ENCODE data around the gene PXDC1. TPM values are rescaled to one million over a fixed set of nuclear protein-coding genes. Genes with fewer than 3 reads are reported as not detected.

PXDC1 gene
- total RNA-seq, 6 experiments from 2014 or later = 63.1 to 97.5 (median 72.8) TPM

DNA sequence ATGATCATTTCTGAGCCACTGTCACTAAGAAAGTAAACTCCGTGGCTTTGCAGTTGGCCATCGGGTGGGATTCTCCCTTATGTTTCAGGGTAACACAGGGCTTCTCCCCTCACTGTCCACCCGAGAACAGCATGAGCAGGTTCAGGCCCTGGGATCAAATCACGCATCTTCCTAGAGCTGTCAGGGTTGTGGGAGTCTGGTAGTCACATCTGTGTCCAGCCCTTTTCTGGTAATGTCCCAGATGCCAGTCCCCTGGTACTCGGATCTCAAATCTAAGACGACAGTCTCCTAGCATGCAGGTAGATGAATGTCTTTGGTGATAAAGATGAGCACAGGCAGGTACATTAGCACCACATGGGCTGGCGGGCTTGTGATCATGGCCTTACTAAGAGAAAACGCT is 4.8 kb downstream of the PXDC1 start:
- Mint-ChIP-seq H3K9me3 (no peaks in the 10 kb centered on the region), H3K4me3 (no peak overlapping the region), H3K4me1 (ENCODE audit: low read depth) (peaks cover 74% of the 10 kb centered on the region), H3K27ac (peak overlapping the region; percentile 64), H3K36me3 (ENCODE audit: low read depth) (peaks cover 27% of the 10 kb centered on the region), H3K27me3 (ENCODE audit: insufficient read depth) (peaks cover 9% of the 10 kb centered on the region)
- TF ChIP-seq, protein P1, sequence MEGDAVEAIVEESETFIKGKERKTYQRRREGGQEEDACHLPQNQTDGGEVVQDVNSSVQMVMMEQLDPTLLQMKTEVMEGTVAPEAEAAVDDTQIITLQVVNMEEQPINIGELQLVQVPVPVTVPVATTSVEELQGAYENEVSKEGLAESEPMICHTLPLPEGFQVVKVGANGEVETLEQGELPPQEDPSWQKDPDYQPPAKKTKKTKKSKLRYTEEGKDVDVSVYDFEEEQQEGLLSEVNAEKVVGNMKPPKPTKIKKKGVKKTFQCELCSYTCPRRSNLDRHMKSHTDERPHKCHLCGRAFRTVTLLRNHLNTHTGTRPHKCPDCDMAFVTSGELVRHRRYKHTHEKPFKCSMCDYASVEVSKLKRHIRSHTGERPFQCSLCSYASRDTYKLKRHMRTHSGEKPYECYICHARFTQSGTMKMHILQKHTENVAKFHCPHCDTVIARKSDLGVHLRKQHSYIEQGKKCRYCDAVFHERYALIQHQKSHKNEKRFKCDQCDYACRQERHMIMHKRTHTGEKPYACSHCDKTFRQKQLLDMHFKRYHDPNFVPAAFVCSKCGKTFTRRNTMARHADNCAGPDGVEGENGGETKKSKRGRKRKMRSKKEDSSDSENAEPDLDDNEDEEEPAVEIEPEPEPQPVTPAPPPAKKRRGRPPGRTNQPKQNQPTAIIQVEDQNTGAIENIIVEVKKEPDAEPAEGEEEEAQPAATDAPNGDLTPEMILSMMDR (IDR thresholded peaks at IDR 0.05) = no peak
- no peak for DNase-seq

DNA sequence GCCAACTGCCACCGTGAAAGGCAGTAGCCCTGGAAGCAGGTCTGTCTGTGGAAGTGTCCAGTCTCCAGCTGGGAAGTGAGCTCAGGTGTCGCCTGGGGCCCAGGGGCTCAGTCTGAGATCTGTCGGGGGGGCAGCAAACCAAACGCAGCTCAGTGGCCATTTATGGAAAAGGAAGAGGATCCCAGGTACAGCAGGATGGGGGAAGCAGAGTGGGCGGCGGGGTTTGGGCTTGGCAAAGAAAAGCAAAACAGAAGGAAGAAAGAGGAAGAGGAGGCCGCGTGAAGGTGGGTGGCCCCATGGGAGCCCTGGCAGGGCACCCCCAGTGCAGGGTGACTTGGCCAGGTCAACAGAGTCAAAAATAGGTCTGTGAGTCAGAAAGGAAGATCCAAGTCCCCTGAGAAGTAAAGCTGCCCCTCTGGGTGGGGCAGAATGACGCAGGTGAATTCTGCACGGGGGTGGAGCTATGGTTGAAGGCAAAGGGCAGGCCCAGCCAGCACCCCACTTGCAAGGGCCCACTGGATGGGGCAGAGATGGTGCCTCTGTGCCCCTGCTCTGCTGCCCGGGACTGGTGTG is 5.3 kb downstream of the PXDC1 start:
- Mint-ChIP-seq H3K9me3 (no peaks in the 10 kb centered on the region), H3K36me3 (ENCODE audit: low read depth) (peaks cover 27% of the 10 kb centered on the region), H3K4me1 (ENCODE audit: low read depth) (peaks cover 78% of the 10 kb centered on the region), H3K4me3 (peak overlapping the region; percentile 41; the same call in 1 of the 2 replicates), H3K27ac (peak overlapping the region; percentile 64), H3K27me3 (ENCODE audit: insufficient read depth) (peaks cover 9% of the 10 kb centered on the region)
- no peak for DNase-seq
- TF ChIP-seq, protein P1 (IDR thresholded peaks at IDR 0.05) = no peak

DNA sequence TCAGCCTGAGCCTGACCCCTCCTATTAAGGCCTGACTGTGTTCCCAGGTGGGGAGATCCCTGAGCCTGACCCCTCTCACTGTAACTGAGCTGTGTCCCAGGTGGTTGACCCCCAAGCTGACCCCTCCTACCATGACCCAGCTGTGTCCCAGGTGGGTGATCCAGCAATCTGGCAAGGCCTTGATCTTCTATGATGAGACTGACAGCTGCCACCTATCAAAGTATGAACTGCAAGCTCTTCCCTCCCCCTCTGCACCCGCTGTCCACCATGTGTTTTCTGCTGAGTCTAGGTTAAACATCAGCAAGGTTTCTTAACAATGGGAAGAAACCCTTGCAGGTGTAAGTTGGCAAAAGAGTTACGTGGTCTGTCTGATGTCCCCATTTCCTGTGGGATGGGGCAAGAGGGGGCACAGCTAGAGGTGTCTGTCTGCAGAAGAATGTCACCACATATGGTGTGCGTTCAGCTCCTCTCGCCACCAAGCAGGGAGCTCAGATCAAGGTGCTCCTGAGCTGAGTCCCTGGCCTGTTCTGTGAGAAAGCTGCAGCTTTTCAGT is 5.9 kb downstream of the PXDC1 start:
- H3K27me3 Mint-ChIP-seq (ENCODE audit: insufficient read depth) = peaks cover 12% of the 10 kb centered on the region
- peak overlapping the region; percentile 41; the same call in 1 of the 2 replicates for H3K4me3 Mint-ChIP-seq

DNA sequence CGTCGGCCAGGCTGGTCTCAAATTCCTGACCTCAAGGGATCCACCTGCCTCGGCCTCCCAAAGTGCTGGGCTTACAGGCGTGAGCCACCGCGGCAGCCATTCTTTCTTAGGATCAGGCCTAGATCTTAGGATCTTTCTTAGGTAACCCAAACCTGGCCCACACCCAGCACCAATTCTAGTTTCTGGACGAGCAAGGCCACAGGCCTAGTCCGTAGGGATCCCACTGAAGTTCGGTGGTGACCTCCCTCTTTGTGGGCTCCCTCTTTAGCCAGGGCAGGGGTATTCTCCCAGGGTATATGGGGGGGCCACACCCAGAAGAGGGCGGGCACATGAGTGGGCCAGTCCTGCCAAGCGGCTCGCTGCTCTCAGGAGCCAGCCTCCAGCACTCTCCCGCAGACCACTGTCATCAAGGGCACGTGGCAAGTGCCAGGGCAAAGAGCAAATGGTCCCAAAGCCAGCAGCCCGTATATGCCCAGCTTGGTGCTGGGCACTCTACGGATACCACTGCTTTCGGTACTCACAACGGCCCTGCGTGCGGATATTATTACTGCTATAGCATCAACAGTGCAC is 6.5 kb downstream of the PXDC1 start:
- DNase-seq = no peak
- no peak overlapping the region for H3K27ac Mint-ChIP-seq
- peaks cover 31% of the 10 kb centered on the region for H3K36me3 Mint-ChIP-seq (ENCODE audit: low read depth)
- no peak overlapping the region for H3K4me3 Mint-ChIP-seq
- TF ChIP-seq, protein P1 (IDR thresholded peaks at IDR 0.05) = no peak
- no peaks in the 10 kb centered on the region for H3K9me3 Mint-ChIP-seq
- H3K4me1 Mint-ChIP-seq (ENCODE audit: low read depth) = peaks cover 89% of the 10 kb centered on the region
- H3K27me3 Mint-ChIP-seq (ENCODE audit: insufficient read depth) = peaks cover 12% of the 10 kb centered on the region

More for the DNA sequence above, 5.9 kb downstream of the PXDC1 start:
- no peaks in the 10 kb centered on the region for H3K9me3 Mint-ChIP-seq
- TF ChIP-seq, protein P1 (IDR thresholded peaks at IDR 0.05) = no peak
- peak overlapping the region; percentile 64 for H3K27ac Mint-ChIP-seq
- DNase-seq = no peak
- H3K36me3 Mint-ChIP-seq (ENCODE audit: low read depth) = peaks cover 31% of the 10 kb centered on the region
- peaks cover 83% of the 10 kb centered on the region for H3K4me1 Mint-ChIP-seq (ENCODE audit: low read depth)

DNA sequence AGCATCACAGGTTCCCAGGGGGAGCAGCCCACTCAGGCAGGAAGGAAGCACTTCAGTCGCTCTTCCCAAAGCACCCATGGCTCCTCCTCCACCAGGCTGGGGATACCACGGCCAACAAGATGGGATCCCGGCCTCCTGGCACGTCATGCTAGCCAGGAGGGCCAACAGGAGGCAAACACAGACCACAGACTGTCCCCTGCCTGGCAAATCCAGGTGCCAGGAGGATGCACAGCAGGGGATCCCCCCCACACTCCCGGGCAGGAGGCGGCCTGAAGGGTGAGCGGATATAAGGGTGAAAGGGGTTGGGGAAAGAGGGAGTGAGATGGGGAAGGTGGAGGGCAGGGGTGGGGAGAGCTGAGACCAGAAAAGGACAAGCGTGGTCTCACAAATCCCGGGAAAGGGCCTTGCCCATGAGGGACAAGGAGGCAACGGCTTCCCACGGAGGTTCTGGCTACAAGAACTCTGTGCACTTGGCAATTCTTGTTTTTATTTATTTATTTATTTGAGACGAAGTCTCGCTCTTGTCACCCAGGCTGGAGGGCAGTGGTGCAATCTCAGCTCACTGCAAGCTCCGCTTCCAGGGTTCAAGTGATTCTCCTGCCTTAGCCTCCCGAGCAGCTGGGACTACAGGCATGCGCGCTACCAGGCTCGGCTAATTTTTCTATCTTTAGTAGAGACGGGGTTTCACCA is 7.2 kb downstream of the PXDC1 start:
- Mint-ChIP-seq H3K4me1 (ENCODE audit: low read depth) (peaks cover 90% of the 10 kb centered on the region), H3K36me3 (ENCODE audit: low read depth) (peaks cover 24% of the 10 kb centered on the region), H3K27ac (peak overlapping the region; percentile 82), H3K27me3 (ENCODE audit: insufficient read depth) (peaks cover 10% of the 10 kb centered on the region), H3K9me3 (no peaks in the 10 kb centered on the region), H3K4me3 (peak overlapping the region; percentile 58)
- TF ChIP-seq, protein P1 (IDR thresholded peaks at IDR 0.05) = no peak
- no peak for DNase-seq
